HTR-8/SVneo (cell line): ENCODE results near the gene CCR5AS.

Source experiments
- DNase-seq: peaks from one replicate; pipeline ENCODE4 v3.0.0; 2011; ENCODE audit warnings: low spot score, mixed read lengths; ENCODE audit not compliant: insufficient read length
- FAIRE-seq: peaks from 2 replicates; lab custom pipeline; 2011; peaks lifted over from hg19 to GRCh38; lab: Jason Lieb, UNC

The CCR5AS gene

DNA sequence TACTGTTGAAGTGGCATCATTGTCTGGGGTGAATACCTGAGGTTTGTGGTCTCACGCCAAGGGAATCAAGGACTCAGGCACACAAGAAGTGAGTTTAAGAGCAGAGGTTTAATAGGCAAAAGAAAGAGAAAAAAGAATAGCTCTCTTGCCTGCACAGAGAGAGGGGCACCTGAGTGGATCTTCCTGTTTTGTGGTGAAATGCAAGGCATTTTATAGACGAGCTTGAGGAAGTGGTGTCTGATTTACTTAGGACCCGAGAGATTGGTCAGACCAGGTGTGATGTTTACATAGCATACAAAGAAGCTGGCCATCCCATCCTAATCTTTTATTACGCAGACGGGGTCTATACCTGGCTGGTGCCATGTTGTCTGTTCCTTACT, 22.9 kb downstream of the CCR5AS start:
- DNase-seq (no peak), FAIRE-seq (no peak)

DNA sequence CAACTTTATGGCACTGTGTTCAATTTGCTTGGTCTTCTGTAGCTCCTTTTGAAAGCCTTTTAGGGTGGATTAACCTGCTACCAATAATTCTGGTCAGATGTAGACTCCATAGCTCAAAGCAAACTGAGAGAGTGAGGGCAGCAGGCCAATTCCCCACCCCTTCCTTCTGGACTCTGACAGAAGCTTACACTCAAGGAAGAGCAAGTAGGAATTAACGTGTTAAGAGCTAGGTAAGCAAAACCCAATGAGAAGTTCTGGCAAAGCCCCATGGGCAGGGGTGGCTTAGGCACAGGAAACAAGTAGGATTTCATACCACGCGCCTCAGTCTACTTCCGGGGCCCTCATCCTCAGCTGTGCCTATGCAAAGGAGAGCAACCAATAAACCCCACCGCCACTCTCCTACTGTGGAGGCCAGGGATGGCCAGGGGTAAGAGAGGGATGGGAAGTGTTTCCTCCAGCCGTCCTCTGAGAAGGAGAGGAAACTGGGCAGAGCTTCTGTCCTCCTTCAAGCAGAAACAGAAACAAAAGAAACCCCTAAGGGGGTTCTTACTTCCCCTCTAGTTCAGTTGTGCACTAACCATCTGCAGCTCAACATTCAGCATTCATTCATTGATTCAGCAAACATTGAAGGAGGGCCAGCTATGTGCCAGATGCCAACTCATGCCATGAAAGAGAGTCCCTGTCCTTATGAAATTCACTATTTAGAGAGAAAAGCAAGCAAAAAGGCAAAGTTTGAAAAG, 23.5 kb downstream of the CCR5AS start:
- DNase-seq: no peak
- FAIRE-seq: no peak

DNA sequence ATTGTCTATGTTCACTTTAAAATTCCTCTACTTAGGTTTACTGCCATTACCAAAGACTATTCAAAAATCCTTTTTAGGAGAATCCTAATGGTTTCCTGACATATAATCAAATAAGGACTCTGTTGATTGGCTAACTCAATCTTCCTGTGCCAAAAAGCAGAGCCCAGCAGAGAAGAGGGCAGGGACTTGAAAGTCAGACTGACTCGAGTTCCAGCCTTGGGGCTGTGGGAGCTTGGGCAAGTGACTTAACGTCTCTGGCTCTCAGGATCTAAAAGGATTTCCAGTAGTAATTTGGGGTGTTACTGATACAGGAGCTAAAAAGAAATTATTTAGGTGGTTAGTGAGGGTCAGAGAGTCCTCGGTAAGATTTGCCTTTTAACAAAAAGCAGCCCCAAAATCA, 25.2 kb downstream of the CCR5AS start:
- DNase-seq (no peak), FAIRE-seq (no peak)

DNA sequence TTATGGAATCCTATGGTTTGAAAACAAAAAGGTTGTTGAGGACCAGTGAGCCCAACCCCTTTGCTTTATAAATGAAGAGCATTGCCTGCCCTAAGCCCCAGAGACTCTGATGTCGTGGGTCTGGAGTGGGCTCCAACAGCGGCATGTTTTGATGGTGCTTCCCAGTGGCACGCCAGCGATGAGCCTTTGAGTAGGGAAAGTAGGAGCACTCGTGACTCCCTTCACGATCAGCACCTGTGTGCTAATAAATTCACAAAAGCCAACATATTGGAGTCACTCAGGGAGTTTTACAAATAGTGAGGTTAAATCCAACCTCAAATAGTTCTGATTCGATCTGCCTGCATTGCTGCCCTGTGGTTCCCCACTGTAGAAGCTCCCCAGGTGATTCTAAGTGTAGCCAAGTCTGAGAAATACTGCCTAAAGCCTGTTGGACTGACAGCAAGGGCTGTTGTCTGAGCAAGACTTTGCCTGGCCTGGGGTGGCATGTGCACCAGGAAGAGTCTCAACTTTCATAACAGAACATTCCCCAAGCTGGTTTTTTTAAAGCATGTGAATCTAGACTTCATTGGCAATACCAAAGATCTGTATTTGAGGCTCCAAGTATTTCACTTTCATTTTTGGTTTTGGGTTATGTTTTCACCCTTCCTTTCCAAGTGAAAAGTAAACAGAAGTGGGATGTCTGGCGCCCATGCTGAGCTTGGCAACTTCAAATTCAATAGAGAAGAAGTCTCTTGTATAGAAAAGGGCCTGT, 26.2 kb downstream of the CCR5AS start:
- DNase-seq: no peak
- FAIRE-seq: no peak

DNA sequence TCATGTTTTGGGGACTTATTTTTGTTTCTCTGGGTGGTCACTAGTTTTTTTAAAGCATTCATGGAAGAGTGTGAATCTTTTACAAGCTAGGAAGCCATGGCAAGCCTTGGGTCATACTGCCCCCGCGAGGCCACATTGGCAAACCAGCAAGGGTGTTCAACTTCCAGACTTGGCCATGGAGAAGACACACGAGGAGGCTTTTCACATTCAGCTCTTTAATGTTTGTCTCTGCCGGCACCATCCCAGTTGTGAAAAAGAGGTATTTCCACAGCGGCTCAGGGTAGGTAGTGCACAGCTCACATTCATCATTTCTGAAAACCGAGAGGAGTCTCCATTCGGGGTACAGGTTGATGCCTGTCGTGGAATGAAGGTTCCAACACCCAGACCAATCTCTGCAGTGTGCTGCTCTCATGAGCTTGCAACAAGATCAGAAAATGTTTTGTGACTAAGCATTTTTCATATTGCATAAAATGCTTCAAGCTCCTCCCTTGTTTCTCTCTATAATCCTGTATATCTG, 28.4 kb downstream of the CCR5AS start:
- DNase-seq (no peak), FAIRE-seq (no peak)

DNA sequence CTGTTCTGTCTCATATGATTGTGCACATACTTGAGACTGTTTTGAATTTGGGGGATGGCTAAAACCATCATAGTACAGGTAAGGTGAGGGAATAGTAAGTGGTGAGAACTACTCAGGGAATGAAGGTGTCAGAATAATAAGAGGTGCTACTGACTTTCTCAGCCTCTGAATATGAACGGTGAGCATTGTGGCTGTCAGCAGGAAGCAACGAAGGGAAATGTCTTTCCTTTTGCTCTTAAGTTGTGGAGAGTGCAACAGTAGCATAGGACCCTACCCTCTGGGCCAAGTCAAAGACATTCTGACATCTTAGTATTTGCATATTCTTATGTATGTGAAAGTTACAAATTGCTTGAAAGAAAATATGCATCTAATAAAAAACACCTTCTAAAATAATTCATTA, 31.1 kb downstream of the CCR5AS start:
- FAIRE-seq (no peak), DNase-seq (no peak)

DNA sequence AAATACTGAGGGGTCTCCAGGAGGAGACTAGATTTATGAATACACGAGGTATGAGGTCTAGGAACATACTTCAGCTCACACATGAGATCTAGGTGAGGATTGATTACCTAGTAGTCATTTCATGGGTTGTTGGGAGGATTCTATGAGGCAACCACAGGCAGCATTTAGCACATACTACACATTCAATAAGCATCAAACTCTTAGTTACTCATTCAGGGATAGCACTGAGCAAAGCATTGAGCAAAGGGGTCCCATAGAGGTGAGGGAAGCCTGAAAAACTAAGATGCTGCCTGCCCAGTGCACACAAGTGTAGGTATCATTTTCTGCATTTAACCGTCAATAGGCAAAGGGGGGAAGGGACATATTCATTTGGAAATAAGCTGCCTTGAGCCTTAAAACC, 31.6 kb downstream of the CCR5AS start:
- DNase-seq (no peak), FAIRE-seq (no peak)

DNA sequence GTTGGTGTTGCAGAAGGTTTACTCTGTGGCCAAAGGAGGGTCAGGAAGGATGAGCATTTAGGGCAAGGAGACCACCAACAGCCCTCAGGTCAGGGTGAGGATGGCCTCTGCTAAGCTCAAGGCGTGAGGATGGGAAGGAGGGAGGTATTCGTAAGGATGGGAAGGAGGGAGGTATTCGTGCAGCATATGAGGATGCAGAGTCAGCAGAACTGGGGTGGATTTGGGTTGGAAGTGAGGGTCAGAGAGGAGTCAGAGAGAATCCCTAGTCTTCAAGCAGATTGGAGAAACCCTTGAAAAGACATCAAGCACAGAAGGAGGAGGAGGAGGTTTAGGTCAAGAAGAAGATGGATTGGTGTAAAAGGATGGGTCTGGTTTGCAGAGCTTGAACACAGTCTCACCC, 32.1 kb downstream of the CCR5AS start:
- no peak for DNase-seq
- no peak for FAIRE-seq

DNA sequence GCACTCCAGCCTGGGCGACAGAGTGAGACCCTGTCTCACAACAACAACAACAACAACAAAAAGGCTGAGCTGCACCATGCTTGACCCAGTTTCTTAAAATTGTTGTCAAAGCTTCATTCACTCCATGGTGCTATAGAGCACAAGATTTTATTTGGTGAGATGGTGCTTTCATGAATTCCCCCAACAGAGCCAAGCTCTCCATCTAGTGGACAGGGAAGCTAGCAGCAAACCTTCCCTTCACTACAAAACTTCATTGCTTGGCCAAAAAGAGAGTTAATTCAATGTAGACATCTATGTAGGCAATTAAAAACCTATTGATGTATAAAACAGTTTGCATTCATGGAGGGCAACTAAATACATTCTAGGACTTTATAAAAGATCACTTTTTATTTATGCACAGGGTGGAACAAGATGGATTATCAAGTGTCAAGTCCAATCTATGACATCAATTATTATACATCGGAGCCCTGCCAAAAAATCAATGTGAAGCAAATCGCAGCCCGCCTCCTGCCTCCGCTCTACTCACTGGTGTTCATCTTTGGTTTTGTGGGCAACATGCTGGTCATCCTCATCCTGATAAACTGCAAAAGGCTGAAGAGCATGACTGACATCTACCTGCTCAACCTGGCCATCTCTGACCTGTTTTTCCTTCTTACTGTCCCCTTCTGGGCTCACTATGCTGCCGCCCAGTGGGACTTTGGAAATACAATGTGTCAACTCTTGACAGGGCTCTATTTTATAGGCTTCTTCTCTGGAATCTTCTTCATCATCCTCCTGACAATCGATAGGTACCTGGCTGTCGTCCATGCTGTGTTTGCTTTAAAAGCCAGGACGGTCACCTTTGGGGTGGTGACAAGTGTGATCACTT, 34.1 kb downstream of the CCR5AS start:
- DNase-seq (peak; percentile 32), FAIRE-seq (no peak)

DNA sequence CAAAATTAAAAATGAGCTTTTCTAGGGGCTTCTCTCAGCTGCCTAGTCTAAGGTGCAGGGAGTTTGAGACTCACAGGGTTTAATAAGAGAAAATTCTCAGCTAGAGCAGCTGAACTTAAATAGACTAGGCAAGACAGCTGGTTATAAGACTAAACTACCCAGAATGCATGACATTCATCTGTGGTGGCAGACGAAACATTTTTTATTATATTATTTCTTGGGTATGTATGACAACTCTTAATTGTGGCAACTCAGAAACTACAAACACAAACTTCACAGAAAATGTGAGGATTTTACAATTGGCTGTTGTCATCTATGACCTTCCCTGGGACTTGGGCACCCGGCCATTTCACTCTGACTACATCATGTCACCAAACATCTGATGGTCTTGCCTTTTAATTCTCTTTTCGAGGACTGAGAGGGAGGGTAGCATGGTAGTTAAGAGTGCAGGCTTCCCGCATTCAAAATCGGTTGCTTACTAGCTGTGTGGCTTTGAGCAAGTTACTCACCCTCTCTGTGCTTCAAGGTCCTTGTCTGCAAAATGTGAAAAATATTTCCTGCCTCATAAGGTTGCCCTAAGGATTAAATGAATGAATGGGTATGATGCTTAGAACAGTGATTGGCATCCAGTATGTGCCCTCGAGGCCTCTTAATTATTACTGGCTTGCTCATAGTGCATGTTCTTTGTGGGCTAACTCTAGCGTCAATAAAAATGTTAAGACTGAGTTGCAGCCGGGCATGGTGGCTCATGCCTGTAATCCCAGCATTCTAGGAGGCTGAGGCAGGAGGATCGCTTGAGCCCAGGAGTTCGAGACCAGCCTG, 35.1 kb downstream of the CCR5AS start:
- FAIRE-seq (no peak), DNase-seq (no peak)

DNA sequence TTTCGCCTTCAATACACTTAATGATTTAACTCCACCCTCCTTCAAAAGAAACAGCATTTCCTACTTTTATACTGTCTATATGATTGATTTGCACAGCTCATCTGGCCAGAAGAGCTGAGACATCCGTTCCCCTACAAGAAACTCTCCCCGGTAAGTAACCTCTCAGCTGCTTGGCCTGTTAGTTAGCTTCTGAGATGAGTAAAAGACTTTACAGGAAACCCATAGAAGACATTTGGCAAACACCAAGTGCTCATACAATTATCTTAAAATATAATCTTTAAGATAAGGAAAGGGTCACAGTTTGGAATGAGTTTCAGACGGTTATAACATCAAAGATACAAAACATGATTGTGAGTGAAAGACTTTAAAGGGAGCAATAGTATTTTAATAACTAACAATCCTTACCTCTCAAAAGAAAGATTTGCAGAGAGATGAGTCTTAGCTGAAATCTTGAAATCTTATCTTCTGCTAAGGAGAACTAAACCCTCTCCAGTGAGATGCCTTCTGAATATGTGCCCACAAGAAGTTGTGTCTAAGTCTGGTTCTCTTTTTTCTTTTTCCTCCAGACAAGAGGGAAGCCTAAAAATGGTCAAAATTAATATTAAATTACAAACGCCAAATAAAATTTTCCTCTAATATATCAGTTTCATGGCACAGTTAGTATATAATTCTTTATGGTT, 35.9 kb downstream of the CCR5AS start, which contains the start of gene CCR5:
Gene CCR5 (plus strand): TSS at position 108 of the 680 bp plus-strand sequence. CDS start 1,957 bp downstream, outside the sequence.
- FAIRE-seq (no peak), DNase-seq (no peak)

DNA sequence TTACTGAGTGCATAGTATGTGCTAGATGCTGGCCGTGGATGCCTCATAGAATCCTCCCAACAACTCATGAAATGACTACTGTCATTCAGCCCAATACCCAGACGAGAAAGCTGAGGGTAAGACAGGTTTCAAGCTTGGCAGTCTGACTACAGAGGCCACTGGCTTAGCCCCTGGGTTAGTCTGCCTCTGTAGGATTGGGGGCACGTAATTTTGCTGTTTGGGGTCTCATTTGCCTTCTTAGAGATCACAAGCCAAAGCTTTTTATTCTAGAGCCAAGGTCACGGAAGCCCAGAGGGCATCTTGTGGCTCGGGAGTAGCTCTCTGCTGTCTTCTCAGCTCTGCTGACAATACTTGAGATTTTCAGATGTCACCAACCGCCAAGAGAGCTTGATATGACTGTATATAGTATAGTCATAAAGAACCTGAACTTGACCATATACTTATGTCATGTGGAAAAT, 37.2 kb downstream of the CCR5AS start:
- no peak for FAIRE-seq

DNA sequence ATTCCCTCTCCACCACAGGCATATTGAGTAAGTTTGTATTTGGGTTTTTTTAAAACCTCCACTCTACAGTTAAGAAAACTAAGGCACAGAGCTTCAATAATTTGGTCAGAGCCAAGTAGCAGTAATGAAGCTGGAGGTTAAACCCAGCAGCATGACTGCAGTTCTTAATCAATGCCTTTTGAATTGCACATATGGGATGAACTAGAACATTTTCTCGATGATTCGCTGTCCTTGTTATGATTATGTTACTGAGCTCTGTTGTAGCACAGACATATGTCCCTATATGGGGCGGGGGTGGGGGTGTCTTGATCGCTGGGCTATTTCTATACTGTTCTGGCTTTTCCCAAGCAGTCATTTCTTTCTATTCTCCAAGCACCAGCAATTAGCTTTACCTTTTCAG, 37.7 kb downstream of the CCR5AS start:
- no peak for FAIRE-seq
- no peak for DNase-seq

More for the DNA sequence above, 37.2 kb downstream of the CCR5AS start:
- no peak for DNase-seq

DNA sequence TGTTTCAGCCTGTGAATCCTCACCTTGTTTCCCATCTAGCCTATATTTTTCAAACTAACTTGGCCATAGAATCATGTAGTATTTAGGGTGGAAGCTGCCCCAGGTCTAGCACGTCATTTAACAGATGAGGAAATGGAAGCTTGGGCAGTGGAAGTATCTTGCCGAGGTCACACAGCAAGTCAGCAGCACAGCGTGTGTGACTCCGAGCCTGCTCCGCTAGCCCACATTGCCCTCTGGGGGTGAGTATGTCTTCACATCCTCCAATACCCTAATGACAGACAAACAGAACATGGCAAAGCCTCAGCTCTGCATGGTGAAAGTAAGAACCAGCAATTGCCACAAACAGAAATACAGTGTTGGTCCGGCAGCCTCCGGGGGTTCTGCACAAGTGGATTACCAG, 38.3 kb downstream of the CCR5AS start:
- DNase-seq (no peak), FAIRE-seq (peak; percentile 52)

DNA sequence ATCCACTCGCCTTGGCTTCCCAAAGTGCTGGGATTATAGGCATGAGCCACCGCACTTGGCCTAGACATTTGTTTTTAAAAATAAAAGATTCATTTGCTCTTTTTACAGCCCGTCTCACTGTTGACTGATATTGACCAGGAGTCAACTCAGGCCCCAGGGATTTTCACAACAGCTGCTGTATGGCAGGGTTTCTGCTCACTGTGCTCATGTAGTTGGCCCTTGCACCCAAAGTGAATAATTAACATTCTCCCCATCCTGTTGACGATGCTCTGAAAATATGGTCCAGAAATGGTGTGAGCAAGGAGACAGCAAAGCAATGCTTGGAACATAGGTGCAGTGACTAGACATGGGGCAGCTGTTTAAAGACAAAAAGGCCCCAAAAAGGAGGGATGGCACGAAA, 39.1 kb downstream of the CCR5AS start:
- FAIRE-seq (no peak), DNase-seq (no peak)

DNA sequence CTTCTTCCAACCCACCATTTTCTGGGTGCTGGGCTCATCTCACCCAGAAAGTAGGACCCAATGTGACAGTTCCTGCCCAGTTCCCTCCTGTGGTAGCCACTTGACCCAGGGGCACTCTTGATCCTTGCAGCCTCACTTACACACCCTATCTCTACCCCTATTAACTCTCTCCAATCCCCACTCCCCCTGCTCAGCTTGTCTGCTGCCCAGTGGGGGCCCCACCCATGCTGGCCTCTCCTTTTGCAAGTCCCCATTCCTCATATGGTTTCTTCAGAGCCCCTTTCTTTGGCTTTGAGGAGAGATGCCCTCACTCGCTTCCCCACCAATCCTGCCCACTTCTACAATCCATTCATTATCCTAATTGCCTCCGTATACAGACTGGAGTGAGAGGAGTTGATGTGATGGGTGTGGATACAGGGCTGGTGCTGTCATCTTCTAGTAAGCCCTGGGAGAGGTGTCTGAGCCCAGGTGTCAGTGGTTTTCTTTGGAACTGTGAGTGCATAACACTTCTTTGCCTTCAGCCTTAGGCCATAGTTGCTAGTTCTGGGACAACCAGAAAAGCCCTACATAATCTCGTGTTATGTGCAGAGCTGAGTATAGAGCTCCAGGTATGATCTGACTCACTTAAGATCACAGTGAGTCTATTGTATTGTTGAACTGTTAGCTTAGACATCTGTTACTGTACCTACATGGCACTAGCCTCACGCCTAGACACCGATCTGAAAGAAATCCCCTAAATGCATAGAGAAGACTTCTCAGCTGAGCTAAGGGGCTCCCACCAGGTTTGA, 40.9 kb downstream of the CCR5AS start:
- FAIRE-seq: no peak

DNA sequence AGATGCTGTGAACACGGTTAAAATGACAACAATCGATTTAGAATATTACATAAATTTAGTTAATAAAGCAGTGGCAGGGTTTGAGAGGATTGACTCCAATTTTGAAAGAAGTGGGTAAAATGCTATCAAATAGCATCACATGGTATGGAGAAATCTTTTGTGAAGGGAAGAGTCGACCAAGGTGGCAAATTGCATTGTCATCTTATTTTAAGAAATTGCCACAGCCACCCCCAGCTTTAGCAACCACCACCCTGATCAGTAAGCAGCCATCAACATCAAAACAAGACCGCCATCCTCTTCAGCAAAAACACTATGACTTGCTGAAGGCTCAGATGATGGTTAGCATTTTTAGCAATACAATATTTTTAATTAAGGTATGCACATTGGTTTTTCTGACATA, 41.8 kb downstream of the CCR5AS start:
- no peak for DNase-seq
- FAIRE-seq: no peak

More for the DNA sequence above, 40.9 kb downstream of the CCR5AS start:
- DNase-seq: no peak
